HFF-Myc (cell line): ENCODE results near the gene MAML2.

Experiments
- DNase-seq: peaks from one replicate; pipeline ENCODE4 v3.0.0-alpha.2; 2011; ENCODE audit warnings: low read depth; ENCODE audit errors: extremely low read depth
- H3K4me3 ChIP-seq: replicated peaks from 2 replicates; pipeline ENCODE4 v1.5.1; 2011; ENCODE audit warnings: low read depth, mild to moderate bottlenecking, control low read depth, low read length
- TF ChIP-seq, protein P1 (sequence below): IDR thresholded peaks from 2 replicates; pipeline ENCODE4 v1.5.1; 2012; ENCODE audit warnings: mild to moderate bottlenecking, low read depth, low read length, control low read depth; ENCODE audit errors: missing control alignments

Gene MAML2

DNA sequence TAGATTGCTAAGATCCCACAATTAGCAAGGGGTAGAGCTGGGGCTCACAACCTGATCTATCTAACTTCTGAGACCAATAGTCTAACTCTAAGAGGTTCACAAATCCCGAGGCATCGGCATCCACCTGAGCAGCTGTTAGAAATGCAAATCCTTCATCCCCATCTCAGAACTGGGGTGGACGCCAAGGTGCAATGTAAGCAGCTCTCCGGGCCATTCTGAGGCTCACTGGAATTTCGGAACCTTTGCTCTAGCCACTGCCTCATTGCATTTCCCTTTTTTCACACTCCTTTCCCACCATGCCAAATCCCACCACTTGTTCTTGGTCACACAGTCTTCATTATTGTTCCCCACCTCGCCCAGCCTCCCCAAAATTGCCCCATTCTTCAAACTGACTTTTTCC is 29.8 kb downstream of the MAML2 start:
- no peak for DNase-seq
- H3K4me3 ChIP-seq = no peak overlapping the region
- TF ChIP-seq, protein P1, sequence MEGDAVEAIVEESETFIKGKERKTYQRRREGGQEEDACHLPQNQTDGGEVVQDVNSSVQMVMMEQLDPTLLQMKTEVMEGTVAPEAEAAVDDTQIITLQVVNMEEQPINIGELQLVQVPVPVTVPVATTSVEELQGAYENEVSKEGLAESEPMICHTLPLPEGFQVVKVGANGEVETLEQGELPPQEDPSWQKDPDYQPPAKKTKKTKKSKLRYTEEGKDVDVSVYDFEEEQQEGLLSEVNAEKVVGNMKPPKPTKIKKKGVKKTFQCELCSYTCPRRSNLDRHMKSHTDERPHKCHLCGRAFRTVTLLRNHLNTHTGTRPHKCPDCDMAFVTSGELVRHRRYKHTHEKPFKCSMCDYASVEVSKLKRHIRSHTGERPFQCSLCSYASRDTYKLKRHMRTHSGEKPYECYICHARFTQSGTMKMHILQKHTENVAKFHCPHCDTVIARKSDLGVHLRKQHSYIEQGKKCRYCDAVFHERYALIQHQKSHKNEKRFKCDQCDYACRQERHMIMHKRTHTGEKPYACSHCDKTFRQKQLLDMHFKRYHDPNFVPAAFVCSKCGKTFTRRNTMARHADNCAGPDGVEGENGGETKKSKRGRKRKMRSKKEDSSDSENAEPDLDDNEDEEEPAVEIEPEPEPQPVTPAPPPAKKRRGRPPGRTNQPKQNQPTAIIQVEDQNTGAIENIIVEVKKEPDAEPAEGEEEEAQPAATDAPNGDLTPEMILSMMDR = no peak

- TF ChIP-seq, protein P1 = no peak
- DNase-seq = no peak
- H3K4me3 ChIP-seq = no peak overlapping the region
These were observed 31.9 kb downstream of the MAML2 start for GRCh38 chr11:96311120-96311568.

DNA sequence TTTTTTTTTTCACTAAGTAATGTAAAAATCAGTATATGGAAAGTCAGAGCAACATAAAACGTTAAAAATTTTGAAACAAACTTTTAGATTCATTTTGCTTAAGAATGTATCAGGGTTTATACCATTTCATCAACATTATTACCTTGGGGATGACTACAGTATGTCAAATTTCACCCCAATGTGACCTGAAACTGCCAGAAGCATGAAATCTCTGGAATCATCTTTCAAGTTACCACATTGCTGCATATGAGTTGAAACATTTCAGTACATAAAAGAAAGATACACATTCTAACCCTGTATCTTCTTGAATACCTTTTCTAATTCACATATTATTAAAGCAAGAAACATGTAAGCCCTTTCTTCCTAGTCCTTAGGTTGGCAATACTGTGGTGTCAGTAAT is 32.8 kb downstream of the MAML2 start:
- H3K4me3 ChIP-seq = no peak overlapping the region
- TF ChIP-seq, protein P1 = no peak
- no peak for DNase-seq

DNA sequence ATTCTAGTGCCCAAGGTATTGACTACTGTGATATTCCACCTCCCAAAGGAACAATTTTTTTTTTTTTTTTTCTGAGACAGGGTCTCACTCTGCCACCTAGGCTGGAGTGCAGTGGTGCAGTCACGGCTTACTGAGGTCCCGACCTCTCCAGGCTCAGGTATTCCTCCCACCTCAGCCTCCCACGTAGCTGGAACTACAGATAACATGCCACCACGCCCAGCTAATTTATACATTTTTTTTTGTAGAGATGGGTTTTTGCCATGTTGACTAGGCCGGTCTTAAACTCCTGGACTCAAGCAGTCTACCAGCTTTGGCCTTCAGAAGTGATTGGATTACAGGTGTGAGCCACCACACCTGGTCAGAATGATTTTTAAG is 33.4 kb downstream of the MAML2 start:
- no peak for DNase-seq
- TF ChIP-seq, protein P1 = no peak

DNA sequence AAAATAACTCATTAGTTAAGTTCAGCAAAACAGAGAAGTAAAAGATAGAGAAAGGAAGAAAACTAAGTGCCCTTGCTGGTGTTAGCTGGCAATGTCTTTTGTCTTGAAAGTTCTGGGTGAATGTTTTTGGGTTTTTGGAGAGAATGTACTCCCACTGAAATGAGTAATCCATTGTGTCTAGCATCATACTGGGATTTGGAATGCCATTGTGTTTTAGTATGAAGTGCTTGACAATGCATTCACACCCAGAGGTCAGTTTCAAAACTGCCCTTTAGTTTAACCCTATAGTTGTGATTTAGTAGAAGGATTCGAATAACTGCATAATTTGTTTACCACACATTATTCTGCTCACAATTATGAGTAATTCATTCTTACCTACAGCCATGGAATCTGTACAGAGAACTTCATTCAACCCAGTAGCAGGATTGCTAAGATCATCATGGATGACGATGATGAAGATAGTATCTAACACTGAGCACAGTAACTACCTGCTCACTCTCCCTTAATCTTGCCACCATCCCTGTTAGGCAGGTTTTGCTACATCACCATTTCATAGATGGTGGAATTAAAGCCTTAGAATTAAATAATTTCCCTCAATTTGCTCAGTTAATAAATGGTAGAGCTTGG is 33.9 kb downstream of the MAML2 start:
- H3K4me3 ChIP-seq = no peak overlapping the region
- no peak for DNase-seq
- TF ChIP-seq, protein P1 = no peak

More for the DNA sequence above, 33.4 kb downstream of the MAML2 start:
- H3K4me3 ChIP-seq = no peak overlapping the region

DNA sequence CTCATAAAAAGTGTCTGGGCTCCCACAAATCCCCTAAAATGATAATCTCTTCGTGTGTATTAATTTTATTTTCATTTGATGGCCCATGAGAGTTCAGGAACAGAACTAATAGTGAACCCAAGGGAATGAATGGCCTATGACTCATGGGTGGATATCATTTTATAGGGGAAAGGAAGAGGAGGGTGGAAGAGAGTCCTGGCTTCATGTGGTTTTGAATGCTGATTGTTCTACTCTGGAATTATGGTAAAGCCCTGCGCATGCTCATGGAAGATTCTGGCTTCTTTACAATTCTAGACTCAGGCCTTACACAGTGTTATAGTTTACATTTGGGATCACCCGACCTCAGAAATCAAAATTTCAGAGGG is 35.2 kb downstream of the MAML2 start:
- peak; percentile 91 for DNase-seq
- TF ChIP-seq, protein P1 = no peak
- peak overlapping the region; percentile 45 for H3K4me3 ChIP-seq
